GM21390 (cell line): ENCODE data around the gene LAGE3.
"Not testable (repeated sequence)": the region's sequence is repeated elsewhere in the genome, so short reads cannot be mapped to it uniquely, and the experiment has no call there.

ENCODE experiments used
- ATAC-seq: cut with Tn5 transposase; IDR thresholded peaks from one replicate; pipeline ENCODE4 v1.9.1; 2021; ENCODE audit not compliant: unreplicated experiment

LAGE3 gene

DNA sequence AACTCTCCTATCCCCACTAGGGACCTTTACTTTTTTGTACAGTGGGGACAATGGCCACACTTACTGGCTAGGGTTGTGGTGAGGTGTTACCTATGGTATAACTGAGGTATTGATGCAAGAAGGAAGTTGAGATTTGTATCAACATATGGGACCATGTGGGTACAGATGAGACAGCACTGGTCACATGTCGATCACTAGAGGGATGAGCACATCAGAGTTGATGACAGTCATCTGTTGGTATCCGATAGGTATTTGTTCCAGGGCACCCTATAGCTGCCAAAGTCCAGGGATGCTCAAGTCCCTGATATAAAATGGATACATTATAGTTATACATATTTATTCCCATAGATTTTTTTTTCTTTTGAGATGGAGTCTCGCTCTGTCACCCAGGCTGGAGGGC lies 23.9 kb upstream of the LAGE3 start:
- ATAC-seq, result no peak

DNA sequence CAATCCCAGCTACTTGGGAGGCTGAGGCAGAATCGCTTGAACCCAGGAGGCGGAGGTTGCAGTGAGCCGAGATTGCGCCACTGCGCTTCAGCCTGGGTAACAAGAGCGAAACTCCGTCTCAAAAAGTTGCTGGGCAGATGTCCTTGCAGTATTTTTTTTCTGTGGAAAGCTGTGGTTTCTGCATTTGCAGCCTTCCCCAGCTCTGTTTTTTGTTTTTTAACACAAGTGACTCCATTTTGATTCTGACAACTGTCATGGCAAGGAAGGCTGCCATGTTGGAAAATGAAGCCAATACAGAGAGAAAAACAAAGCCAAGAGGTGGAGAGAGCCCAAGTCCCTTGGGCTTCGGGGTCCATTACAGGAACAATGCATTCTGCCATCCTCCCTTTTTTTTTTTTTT lies 23.0 kb upstream of the LAGE3 start:
- no peak for ATAC-seq

DNA sequence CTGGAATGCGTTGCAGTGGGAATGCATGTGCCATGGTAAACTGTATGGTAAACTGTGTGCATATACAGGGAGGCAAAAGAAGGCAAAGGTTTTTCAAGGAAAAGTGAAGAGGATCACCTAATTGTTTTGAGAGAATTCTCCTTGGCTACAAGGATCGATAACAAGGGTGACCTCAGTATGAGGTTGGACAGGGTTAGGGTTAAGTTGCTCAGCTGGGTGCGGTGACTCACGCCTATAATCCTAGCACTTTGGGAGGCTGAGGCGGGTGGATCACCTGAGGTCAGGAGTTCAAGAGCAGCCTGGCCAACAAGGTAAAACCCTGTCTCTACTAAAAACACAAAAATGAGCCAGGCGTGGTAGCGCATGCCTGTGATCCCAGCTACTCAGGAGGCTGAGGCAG lies 22.3 kb upstream of the LAGE3 start:
- ATAC-seq, result not testable (repeated sequence)

DNA sequence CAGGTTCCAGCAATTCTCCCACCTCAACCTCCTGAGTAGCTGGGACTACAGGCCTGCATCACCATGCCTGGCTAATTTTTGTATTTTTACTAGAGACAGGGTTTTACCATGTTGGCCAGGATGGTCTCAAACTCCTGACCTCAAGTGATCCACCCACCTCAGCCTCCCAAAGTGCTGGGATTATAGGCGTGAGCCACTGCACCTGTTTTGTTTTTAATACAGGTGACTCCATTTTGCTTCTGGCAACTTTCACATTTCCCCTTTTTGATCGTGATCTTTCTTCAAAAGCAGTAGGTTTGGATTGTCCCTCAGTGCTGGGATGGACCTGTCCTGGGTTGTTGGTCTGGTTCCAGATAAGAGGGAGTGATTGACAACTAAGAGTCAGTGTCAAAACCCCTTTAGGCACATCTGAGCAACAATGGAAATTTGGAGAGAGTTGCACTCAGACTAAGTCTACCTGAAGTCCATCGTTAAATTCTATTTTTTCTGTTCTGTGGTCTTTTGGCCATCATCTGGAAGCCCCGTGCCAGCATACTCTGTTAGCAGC lies 17.6 kb upstream of the LAGE3 start:
- ATAC-seq, result not testable (repeated sequence)

DNA sequence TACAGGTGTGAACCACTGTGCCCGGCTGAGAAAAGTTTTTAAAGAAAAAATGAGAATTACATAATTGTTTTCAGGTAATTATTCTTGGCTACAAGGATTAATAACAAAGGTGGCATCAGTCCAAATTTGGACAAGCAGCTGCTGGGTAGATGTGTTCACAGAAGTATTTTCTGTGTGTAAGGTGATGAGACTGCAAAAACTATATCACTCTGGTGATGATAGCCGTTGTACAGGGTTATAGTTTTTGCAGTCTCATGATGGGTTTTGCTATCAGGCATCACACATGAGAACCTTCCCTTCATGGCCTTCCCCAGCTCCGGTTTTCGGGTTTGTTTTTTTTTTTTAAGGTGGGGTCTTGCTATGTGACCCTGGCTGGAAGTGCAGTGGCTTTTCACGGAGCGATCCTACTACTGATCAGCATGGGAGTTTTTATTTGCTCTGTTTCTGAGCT lies 16.4 kb upstream of the LAGE3 start:
- ATAC-seq, result no peak

DNA sequence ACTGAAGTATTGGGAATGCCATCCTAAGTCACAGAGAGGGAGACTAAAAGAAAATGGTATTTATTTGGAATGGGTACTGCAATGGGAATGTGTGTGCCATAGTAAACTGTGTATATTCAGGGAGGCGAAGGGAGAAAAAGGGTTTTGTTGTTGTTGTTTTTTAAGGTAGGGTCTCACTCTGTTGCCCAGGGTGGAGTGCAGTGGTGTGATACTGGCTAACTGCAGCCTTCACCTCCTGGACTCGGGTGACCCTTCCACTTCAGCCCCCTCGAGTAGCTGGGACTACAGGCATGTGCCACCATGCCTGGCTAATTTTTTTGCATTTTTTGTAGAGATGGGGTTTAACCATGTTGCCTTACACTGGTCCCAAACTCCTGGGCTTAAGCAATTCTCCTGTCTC lies 15.6 kb upstream of the LAGE3 start:
- ATAC-seq, result no peak

DNA sequence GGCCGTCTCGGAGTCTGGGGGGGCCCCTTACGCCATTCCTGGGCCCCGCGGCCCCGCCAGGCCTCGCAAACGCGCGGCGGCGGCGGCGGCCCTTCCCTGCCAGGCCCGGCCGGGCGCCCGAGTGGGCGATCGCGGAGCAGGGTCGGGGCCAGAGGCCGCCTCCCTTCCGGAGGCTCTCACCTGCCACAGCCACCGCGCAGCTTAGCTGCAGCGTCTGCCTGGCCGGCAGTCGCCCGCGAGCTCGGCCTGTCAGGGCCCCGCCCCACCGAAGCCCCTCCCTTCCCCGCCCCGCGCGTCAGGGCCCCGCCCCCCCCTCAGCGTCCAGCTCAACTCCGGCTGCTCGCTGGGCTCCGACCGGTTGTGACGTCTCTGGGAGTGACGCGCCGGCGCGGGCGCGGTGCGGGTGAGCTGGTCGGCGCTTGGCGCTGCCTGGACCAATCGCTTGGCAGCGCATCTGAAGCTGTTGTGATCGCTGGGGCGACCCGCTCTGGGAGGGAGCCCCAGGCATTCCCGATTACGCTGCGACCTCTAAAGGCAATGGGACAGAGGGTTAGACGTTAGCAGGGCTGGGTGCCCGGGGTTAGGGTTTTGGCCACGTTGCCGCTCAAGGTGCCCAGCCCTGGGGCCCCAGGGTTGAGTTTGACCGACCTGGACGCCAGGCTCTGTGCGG lies 11.5 kb upstream of the LAGE3 start, which contains the start of gene SLC10A3:
TSS of gene SLC10A3 (minus strand) at position 216 of the 670 bp plus-strand sequence. CDS start 1,689 bp downstream, outside the sequence.
- ATAC-seq, result peak; percentile 77

DNA sequence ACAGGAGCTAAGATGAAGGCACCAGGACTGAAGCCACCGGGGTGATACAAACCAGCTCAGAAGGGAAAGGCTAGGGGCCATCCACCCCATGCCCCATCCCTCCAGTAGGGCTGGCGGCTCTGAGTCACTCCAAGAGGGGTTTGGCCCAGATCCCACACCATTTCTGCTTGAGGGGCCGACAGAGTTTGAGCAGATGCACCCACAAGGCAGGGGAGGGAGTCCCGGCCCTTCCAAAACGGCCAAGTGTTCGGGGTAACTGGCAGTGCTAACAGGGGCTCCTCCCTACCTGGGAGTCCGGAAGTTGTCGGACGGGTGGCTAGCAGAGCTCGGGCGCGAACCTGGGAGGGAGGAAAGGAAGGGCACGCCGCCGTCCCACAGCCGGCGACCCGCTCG lies 10.9 kb upstream of the LAGE3 start:
- ATAC-seq, result peak; percentile 15

DNA sequence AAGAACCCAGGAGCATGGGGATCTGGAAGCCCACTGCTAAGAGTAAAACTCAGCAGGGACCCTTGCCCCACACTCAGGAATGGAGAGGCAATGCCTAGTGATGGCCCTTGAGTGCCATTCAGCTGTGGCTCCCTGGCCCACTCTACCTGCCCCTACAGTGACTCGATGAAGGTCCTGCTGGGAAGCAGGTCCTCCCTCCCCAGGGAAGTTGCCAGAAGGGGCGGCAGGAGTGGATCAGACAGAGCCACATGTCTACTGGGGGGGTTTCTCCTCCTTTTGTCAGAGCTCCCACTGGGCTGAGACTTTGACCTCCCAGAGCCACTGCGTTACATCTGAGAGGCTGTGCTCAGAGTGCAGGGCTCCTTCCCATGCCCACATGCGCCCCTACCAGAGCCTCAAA lies 10.1 kb upstream of the LAGE3 start:
- ATAC-seq, result no peak

DNA sequence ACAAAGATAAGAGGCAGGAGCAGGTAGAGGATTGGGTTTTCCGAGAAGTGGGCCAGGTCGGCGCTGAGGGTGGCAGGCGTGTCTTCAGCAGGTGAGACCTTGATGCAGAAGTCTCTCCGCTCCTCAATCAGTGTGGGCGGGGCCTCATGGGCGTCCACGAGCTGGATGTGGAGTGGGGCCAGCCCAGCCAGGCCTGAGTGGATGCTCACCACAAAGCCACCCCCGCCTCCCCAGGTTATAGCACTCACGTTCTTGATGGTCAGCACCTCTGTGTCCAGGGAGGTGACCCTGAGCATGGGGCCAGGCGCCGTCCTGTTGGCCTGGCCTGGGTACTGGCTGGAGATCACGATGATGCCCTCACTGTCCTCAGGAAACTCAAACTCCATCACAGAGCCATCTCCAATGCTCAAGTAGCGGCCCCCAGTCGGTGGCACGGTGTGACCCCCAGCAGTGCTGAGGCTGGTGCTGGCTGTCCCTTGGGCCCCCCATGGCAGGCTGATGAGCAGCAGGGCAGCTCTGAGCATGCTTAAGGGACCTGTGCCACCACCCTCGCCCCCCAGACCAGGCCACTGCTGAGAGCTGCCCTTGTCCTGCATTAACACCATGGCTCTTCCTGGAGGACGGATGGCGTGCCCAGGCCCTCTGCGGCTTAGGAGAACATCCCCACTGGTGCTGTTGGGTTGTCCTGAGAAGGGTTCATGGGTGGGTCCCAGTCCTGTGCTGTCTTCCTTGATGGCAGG lies 9.4 kb upstream of the LAGE3 start:
- ATAC-seq, result no peak

DNA sequence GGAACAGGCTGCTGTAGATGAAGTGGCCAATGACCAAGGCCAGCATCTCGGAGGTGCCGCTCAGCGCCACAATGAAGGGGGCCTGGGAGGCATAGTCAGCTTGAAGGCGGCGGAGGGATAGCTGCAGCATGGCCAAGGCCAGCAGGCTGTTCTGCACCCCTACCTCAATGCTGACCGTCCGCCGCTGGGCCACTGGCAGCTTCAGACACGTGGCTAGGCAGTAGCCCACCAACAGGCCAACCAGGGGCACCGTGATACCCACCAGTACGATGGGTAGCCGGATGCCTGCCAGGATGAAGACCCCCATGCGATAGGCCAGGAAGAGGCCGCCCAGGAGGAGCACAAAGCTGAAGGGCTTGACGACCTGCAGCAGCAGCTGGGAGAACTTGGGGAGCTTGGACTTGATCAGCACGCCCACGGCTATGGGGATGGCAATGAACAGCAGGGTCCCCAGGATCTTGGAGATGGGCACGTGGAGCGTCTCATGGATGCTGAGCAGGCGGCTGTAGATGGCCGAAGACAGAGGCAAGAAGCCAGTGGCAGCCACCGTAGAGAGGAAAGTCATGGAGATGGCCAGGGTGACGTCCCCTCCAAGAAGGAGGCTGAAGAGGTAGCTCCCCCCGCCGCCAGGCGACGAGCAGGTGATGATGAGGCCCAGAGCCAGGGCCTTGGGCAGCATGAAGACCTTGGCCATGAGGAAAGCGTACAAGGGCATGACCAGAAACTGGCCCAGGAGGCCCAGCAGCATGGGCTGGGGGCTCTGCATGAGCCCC lies 8.6 kb upstream of the LAGE3 start:
- ATAC-seq, result no peak

DNA sequence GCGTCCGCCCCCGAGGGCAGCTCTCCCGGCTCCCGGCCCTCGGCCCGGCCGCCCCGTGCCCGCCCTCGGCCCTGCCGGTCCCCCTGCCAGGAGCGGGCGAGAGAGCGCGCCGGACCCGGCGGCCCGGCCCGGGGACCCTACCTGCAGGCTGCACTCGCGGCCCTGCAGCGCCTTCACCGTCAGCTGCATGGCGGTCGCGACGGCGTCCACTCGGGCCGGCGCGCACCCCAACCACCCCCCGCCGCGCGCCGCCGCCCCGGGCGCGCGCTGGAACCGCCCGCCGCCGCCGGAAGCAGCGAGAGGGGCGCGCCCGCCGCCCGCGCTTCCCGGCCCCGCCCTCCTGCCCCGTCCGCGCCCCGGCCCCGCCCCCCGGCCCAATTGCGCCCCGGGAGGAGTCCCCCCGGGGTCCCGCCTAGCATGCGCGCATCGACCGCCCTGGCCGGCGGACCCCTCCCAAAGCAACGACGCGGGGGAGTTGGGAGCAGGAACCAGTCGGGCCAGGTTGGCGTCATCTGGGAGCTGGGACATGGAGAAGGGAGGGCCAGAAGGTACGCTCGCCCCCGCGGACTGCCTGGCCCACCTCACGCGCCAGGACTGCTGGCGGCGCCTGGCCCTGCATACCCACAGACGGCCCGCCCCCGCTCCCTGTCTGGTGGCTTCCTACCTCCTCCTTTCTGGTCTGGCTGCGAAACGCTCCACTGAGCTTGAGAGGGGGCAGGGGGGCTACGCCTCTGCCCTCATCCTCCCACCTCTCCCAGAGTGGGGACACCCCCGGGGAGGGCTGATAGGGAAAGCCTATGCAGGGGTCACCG lies 7.5 kb upstream of the LAGE3 start, which contains the start of gene UBL4A:
TSS of gene UBL4A (minus strand) at position 220 of the 812 bp plus-strand sequence. CDS start at position 189, 31 bp downstream.
- ATAC-seq, result no peak

DNA sequence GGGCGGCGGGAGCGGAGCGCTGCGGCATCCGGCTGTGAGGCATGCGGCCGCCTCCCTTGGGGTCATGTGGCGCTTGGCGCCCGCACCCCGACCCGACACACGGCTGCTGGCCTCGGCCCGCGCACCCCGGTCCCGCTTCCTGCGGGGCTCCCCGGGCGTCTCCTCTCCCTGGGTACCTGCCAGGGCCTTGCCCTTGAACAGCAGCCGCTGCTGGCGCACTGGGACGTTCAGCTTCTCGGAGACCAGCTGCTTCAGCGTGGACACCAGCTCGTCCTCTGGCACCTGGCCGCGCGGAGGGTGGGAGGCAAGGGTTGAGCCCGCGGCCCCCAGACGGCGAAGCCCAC lies 6.9 kb upstream of the LAGE3 start:
- ATAC-seq, result no peak

DNA sequence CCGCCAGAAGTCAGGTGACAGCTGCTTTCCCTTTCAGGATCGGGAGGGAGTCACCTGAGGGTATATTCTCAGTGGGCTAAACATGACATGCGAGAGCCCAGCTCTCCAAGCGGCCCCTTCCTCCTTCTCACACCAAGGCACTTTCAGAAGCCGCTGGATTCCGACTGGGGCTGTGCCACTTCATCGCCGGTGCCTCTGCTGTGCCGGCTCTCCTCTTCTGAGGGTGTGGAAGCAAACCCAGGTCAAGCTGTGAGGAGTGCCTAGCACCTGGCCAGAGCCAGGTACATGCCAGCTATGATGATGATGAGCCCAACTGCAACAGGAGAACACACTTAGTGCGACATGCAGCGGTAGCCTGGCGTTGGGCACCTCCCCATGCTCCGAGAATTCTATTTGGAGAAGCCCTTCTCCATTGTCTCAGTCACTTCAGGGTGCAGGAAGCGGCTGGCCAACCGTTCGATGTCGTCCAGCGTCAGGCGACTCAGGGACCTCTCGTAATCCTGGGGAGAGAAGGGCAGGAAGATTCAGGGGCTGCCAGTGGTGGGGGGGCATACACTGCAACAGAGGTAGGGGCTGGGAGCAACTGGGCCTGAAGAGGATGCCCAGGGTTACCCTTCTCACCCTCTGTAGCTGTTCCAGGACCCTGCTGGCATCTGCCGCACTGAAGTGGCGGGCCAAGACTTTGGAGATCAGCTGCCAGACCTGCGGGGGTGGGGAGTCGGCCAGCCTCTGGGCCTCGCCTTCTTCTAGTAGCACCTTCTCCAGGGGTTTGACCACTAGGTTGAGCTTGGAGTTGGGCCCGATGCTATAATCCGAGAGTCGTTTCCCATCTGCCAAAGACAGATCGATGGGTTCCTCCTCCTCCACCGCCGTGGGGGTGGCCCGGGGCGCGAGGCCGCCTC lies 6.3 kb upstream of the LAGE3 start:
- no peak for ATAC-seq

DNA sequence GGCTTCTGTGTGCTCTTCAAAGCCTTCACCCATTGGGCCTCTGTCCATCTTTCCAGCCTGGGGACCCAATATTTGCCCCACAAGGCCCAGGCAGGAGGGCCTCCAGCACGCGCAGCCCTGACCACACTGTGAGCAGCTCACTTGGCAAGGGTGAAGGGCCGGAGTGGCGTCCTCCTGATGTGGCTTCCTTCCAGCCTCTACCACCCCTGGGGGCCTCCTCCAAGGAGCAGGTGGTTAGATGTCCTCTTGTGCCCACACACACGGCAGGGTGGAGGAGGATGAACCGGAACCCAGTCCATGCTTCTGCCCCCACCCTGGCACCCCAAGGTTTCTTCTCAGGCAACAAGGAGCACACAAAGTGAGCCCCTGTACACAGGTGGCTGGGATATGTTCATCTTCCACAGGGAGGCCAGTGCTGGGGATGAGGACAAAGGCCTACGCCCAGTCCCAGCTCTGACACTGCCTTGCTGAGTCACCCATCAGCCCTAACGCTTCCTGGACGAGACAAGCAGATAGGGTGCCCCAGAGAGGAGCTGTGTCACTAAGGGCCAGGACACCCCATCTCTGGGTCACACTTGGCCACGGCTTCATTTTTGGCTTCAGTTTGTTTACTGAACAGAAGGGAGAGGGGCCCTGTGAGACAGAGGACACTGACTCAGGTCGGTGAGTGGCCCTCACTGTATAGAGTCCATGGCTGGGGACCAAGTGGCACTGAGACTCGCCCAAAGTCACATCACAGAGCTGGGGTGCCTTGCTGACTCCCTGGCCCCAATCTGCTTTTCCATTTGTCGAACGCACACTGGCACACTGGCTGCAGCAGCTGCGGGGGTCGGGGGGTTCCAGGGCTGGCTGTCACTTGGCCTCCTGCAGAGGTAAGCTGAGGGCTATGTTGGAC lies 5.4 kb upstream of the LAGE3 start:
- no peak for ATAC-seq

DNA sequence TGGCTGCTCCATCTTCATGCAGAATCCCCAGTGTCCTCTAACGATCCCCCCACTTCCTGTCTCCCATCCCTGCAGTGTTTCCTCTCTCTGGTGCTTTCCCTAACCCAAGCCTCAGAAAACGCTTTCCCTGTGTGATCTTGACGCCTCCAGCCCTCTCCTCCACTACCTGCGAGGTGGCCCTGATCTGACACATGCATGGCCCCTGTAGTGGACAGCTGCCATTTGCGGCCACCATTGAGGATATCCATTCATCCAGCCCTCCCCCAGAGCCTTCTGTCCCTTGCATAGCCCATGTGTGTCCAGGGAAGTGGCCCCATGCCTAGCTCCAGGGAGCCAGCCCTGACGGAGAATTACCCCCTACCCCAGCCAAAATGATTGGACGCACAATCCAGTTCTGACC lies 4.2 kb upstream of the LAGE3 start:
- no peak for ATAC-seq

DNA sequence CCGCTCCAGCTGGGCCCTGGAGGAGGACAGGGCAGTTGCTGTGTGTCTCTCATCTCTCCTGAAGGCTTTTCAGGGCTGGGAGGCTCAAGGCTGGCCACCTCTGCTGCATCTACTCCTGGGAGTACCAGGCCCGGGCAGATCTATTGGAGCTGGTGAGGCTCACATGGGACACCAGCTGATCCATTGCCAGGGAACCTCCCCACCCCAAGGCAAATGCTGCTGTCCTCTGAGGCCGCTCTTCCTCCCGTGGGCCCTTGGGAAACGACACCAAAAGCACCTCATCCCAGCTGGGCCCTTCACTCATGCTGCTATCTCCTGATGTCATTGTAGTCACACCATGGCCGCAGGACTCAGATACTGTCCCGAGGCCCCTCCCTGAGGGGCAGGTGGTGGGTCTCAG lies 3.7 kb upstream of the LAGE3 start:
- ATAC-seq, result no peak

DNA sequence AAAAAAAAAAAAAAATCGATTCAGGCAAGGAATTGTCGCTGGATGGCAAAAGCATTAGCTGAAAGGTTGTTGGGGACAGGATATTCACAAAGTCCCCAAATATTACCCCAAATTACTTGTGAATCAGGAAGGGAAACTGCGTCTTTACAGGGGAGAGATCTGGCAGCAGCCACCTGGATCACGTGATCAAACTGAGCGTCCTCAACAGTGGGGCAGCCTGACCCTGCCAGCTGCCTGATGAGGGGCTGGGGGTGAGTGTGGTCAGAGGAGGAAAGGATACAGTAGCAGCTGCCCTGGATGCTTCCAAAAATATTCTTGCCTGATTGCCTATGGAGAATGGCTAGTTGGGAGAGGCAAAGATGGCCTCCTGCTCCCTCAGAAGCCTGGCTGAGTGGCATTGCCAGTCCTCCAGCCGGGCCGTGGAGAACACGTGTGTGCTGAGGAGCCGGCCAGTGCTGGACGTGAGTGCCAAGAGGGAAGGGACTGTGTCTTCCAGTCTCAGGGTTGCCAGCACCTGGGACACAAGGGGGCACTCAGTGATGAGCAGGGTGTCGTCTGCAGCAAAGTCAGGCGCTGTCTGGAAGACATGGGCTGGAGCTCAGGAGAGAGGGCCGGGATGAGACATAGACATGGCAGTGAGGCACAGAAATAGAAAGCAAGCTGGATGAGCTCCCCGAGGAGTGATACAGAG lies 3.0 kb upstream of the LAGE3 start:
- ATAC-seq, result no peak
